Hair follicular keratinocyte (primary cell): ENCODE measurements around the gene HBZ. TPM values are rescaled to one million over a fixed set of nuclear protein-coding genes. Genes with fewer than 3 reads are reported as not detected.

Source experiments
- total RNA-seq: library from RNA; depleted of rRNA; stranded (reverse); fragments of >200 nt; gene quantifications from 2 replicates; pipeline ENCODE4 v1.2.3, GENCODE V29; 2015

Gene HBZ
- total RNA-seq = not detected in 2 replicates

DNA sequence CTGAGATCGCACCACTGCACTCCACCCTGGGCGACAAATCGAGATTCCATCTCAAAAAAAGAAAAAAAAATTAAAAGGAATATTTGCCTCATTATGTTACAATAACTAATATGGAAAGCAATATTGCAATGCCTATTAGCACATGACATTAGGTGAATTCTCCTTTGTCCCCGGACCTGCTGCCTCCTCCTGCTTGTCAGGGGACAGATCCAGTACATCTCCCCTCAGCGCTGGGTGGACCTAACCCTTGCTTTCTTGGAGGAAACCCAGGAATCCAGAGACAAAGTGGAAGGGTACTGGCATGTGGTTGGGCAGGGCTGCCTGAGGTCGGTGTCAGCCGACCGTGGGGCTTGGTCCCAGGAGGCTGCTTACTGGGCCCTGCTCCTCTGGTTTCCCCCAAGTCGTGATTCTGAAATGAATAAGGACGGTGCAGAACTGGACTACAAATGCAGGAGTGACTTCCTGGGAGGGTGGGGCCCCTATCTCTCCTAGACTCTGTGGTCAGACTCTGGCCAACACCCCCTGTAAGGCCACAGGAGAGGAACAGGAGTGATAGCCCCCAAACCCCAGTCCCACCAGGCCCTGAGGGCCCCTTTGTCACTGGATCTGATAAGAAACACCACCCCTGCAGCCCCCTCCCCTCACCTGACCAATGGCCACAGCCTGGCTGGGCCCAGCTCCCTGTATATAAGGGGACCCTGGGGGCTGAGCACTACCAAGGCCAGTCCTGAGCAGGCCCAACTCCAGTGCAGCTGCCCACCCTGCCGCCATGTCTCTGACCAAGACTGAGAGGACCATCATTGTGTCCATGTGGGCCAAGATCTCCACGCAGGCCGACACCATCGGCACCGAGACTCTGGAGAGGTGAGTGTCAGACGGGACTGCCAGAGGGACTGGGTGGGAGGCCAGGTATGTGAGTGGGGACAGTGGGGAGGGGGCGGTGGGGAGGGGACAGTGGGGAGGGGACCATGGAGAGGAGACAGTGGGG, at the start of gene HBZ:
Gene HBZ, plus strand, starts transcription at position 504 of the 988 bp plus-strand sequence. Its CDS starts 266 bp downstream, at position 770.

DNA sequence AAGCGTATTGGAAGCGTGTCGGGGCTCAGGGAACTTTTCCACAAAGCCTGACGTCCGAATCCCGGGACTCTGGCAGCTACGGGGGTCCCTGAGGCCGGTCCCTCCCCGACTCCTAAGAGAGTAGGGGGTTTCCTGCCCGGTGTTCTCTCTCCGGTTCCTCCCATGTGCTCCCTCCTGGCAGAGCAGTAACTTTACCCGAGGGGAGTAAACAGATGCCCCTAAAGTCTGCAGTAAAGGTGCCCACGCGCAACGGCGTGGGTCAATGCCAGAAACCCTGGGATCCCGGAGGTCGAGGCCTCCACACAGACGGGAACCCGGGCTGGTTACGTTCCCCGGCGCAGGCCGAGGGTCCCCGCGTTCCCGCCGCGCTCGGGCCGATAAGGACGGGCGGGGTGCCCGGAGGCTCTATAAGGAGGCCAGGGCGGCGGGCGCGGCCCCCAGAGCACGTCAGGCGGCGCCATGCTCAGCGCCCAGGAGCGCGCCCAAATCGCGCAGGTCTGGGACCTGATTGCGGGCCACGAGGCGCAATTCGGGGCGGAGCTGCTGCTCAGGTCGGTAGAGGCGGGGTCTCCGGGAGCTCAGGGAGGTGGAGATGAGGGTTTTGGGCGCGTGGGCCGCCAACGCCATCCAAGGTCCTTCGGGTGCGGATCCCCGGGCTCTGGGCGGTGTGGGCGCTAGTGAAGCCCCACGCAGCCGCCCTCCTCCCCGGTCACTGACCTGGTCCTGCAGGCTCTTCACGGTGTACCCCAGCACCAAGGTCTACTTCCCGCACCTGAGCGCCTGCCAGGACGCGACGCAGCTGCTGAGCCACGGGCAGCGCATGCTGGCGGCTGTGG, 13.3 kb downstream of the HBZ start, which contains the start of gene HBM:
Gene HBM, plus strand, starts transcription at position 440 of the 836 bp plus-strand sequence. Its CDS starts 20 bp downstream, at position 460.

DNA sequence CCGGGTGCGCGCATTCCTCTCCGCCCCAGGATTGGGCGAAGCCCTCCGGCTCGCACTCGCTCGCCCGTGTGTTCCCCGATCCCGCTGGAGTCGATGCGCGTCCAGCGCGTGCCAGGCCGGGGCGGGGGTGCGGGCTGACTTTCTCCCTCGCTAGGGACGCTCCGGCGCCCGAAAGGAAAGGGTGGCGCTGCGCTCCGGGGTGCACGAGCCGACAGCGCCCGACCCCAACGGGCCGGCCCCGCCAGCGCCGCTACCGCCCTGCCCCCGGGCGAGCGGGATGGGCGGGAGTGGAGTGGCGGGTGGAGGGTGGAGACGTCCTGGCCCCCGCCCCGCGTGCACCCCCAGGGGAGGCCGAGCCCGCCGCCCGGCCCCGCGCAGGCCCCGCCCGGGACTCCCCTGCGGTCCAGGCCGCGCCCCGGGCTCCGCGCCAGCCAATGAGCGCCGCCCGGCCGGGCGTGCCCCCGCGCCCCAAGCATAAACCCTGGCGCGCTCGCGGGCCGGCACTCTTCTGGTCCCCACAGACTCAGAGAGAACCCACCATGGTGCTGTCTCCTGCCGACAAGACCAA, 20.0 kb downstream of the HBZ start, which contains the start of gene HBA2:
Gene HBA2, plus strand, starts transcription at position 503 of the 568 bp plus-strand sequence. Its CDS starts 37 bp downstream, at position 540.

DNA sequence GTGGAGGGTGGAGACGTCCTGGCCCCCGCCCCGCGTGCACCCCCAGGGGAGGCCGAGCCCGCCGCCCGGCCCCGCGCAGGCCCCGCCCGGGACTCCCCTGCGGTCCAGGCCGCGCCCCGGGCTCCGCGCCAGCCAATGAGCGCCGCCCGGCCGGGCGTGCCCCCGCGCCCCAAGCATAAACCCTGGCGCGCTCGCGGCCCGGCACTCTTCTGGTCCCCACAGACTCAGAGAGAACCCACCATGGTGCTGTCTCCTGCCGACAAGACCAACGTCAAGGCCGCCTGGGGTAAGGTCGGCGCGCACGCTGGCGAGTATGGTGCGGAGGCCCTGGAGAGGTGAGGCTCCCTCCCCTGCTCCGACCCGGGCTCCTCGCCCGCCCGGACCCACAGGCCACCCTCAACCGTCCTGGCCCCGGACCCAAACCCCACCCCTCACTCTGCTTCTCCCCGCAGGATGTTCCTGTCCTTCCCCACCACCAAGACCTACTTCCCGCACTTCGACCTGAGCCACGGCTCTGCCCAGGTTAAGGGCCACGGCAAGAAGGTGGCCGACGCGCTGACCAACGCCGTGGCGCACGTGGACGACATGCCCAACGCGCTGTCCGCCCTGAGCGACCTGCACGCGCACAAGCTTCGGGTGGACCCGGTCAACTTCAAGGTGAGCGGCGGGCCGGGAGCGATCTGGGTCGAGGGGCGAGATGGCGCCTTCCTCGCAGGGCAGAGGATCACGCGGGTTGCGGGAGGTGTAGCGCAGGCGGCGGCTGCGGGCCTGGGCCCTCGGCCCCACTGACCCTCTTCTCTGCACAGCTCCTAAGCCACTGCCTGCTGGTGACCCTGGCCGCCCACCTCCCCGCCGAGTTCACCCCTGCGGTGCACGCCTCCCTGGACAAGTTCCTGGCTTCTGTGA, 24.3 kb downstream of the HBZ start, which contains the start of gene HBA1:
Gene HBA1, plus strand, starts transcription at position 204 of the 906 bp plus-strand sequence. Its CDS starts 37 bp downstream, at position 241.

DNA sequence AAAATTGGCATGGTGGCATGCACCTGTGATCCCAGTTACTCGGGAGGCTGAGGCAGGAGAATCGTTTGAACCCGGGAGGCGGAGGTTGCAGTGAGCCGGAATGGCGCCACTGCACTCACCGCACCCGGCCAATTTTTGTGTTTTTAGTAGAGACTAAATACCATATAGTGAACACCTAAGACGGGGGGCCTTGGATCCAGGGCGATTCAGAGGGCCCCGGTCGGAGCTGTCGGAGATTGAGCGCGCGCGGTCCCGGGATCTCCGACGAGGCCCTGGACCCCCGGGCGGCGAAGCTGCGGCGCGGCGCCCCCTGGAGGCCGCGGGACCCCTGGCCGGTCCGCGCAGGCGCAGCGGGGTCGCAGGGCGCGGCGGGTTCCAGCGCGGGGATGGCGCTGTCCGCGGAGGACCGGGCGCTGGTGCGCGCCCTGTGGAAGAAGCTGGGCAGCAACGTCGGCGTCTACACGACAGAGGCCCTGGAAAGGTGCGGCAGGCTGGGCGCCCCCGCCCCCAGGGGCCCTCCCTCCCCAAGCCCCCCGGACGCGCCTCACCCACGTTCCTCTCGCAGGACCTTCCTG, 27.7 kb downstream of the HBZ start, which contains the start of gene HBQ1:
Gene HBQ1, plus strand, starts transcription at position 359 of the 575 bp plus-strand sequence. Its CDS starts 28 bp downstream, at position 387.

Other genes starting within 250 kb of the HBZ start
- 2.7 and 8.7 TPM in 2 replicates for gene POLR3K, start 99.0 kb upstream of the HBZ start, total RNA-seq
- gene SNRNP25, start 98.8 kb upstream of the HBZ start, total RNA-seq = 12.7 and 56.5 TPM in 2 replicates
- 15.0 and 31.4 TPM in 2 replicates for gene RHBDF1, start 80.0 kb upstream of the HBZ start, total RNA-seq
- gene MPG, start 74.4 kb upstream of the HBZ start, total RNA-seq = 105 and 155 TPM in 2 replicates
- gene NPRL3, start 14.0 kb upstream of the HBZ start, total RNA-seq = 18.1 and 19.1 TPM in 2 replicates
- gene HBM, start 13.3 kb downstream of the HBZ start, total RNA-seq = not detected in 2 replicates
- gene HBA2, start 20.2 kb downstream of the HBZ start, total RNA-seq = not detected in 2 replicates
- not detected in 2 replicates for gene HBA1, start 24.0 kb downstream of the HBZ start, total RNA-seq
- 0.78 and 2.2 TPM in 2 replicates for gene HBQ1, start 27.8 kb downstream of the HBZ start, total RNA-seq
- gene LUC7L, start 76.8 kb downstream of the HBZ start, total RNA-seq = 31.4 and 33.0 TPM in 2 replicates
- 53.9 and 60.4 TPM in 2 replicates for gene FAM234A, start 82.2 kb downstream of the HBZ start, total RNA-seq
- gene RGS11, start 123.3 kb downstream of the HBZ start, total RNA-seq = 0.11 and 0.16 TPM in 2 replicates
- gene ARHGDIG, start 127.9 kb downstream of the HBZ start, total RNA-seq = not detected in 2 replicates
- 0.47 TPM in 1 of 2 replicates, not detected in the other for gene PDIA2, start 130.5 kb downstream of the HBZ start, total RNA-seq
- 36.9 and 39.0 TPM in 2 replicates for gene AXIN1, start 200.1 kb downstream of the HBZ start, total RNA-seq
- 202 and 239 TPM in 2 replicates for gene MRPL28, start 217.9 kb downstream of the HBZ start, total RNA-seq
- 25.7 and 51.8 TPM in 2 replicates for gene PGAP6, start 229.3 kb downstream of the HBZ start, total RNA-seq
- gene NME4, start 244.6 kb downstream of the HBZ start, total RNA-seq = 110 and 125 TPM in 2 replicates
- 17.3 and 17.9 TPM in 2 replicates for gene DECR2, start 249.2 kb downstream of the HBZ start, total RNA-seq